ENCODE results near the gene SEMA3C. TPM values are rescaled to one million over a fixed set of nuclear protein-coding genes. Genes with fewer than 3 reads are reported as not detected.

The SEMA3C gene
- total RNA-seq, 2 donors from 2014 or later, result 3.0 to 3.4 TPM

DNA sequence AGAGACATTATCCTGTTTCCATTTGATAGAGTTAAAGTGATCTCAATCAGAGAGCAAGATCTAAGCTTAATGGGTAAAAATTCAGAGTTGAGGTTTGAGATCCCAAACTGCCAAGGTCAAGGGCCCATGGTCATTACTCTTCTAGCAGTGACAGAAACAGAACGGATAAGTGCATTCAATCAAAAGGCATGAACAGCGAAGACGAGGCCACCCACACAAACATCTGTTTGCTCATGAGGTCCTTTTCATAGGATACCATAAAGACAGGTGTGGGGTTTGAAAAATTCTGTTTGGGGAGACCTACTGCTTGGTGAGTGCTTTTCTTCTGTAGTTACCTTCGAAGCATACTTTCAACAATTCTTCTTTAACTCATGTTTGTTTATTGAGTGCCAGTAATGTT lies 58.3 kb downstream of the SEMA3C start:
- no peaks in the 10 kb centered on the region for H3K36me3 ChIP-seq (replicated peaks in 1 of 2; ENCODE audit: insufficient read depth in 1 of 2, low read depth in 2 of 2)
- H3K4me1 ChIP-seq, result no peaks in the 10 kb centered on the region
- TF ChIP-seq POLR2A (IDR thresholded peaks at IDR 0.05), result no peak
- TF ChIP-seq, protein P1, sequence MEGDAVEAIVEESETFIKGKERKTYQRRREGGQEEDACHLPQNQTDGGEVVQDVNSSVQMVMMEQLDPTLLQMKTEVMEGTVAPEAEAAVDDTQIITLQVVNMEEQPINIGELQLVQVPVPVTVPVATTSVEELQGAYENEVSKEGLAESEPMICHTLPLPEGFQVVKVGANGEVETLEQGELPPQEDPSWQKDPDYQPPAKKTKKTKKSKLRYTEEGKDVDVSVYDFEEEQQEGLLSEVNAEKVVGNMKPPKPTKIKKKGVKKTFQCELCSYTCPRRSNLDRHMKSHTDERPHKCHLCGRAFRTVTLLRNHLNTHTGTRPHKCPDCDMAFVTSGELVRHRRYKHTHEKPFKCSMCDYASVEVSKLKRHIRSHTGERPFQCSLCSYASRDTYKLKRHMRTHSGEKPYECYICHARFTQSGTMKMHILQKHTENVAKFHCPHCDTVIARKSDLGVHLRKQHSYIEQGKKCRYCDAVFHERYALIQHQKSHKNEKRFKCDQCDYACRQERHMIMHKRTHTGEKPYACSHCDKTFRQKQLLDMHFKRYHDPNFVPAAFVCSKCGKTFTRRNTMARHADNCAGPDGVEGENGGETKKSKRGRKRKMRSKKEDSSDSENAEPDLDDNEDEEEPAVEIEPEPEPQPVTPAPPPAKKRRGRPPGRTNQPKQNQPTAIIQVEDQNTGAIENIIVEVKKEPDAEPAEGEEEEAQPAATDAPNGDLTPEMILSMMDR (IDR thresholded peaks at IDR 0.05), result no peak
- no peak overlapping the region for H3K27ac ChIP-seq
- H3K4me3 ChIP-seq, result no peak overlapping the region
- WGBS, 2 donors, result 60 to 75% methylated on average over 4 of the region's 4 CpGs
- no peaks in the 10 kb centered on the region for H3K27me3 ChIP-seq
- no peak for DNase-seq
- no peak for ATAC-seq
- intact Hi-C loops (cut with DNase I), result no loop called here
- no peaks in the 10 kb centered on the region for H3K9me3 ChIP-seq

DNA sequence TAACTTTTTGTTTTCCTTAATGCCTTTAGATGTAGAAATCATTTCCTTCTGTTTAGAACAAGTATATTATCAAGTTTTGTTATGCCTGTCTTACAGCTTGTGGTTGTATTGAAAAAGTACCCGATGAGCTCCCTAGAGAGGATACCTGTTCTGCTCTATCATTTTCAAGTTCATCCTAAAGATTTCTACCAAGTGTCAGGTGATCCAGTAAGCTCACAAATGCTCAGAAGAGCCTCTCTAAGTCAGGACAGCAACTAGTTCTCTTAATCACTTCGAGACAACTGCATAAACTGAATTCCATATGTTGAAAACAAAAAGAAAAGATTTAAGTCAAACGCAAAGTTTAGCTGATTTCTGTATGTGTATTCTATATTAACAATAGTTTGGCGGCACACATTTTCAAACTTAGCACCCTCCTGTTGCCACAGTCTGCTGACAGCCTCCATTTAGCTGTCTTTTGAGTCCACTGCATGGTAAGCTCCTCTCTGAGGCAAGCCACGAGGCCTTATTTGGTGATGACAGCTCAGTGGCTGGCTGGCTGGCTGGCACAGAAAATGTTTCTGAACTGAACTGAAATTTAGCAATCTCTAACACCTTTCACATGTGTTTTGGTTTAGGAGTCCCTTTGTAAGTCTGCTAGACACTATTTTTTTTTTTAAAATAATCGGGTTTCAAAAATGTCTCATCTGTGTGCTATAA lies 59.4 kb downstream of the SEMA3C start:
- H3K27ac ChIP-seq, result no peak overlapping the region
- WGBS, 2 donors, result 88 to 90% methylated on average over 6 of the region's 6 CpGs
- ATAC-seq, result no peak
- TF ChIP-seq, protein P1 (IDR thresholded peaks at IDR 0.05), result no peak
- TF ChIP-seq POLR2A (IDR thresholded peaks at IDR 0.05), result no peak
- no peak overlapping the region for H3K4me3 ChIP-seq
- H3K4me1 ChIP-seq, result no peaks in the 10 kb centered on the region
- H3K36me3 ChIP-seq (replicated peaks in 1 of 2; ENCODE audit: insufficient read depth in 1 of 2, low read depth in 2 of 2), result no peaks in the 10 kb centered on the region
- no peaks in the 10 kb centered on the region for H3K9me3 ChIP-seq
- intact Hi-C loops (cut with DNase I), result no loop called here
- H3K27me3 ChIP-seq, result no peaks in the 10 kb centered on the region
- no peak for DNase-seq

DNA sequence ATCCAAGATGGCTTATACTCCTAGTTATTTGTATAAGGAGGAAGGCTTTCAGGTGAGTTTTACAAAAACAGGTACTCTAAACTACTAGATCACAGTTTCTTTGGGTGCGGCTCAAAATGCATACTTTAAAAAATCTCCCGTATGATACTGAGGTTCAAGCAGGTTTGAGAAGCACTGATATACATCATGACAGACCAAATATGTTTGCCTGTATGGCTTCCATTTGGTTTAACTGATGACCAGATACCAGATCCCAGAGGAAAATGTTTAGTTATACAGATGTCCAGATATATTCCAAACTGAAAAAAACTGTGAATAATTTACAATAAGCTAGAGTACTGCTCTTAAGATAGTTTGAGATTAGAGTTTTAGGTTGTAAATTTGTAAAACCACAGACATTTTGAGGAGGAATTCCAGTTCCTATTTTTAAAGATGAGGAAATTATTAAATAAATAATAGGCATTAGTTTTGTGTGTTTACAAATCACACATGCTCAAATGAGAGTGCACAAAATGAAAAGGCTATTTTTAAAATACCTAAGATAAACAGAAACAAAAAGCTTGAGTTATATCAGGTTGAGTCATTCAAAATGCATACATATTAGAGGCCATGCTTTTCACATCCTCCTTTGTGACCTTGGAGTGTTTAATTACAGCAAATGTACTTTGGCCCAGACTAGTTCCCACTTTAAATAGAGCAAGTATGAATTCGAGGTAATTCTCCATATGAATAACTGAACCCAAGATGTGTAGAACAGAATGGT lies 60.5 kb downstream of the SEMA3C start:
- Histone ChIP-seq H3K9me3 (no peaks in the 10 kb centered on the region), H3K4me1 (no peaks in the 10 kb centered on the region), H3K36me3 (replicated peaks in 1 of 2; ENCODE audit: insufficient read depth in 1 of 2, low read depth in 2 of 2) (no peaks in the 10 kb centered on the region), H3K27me3 (no peaks in the 10 kb centered on the region), H3K27ac (no peak overlapping the region), H3K4me3 (no peak overlapping the region)
- no peak for TF ChIP-seq POLR2A (IDR thresholded peaks at IDR 0.05)
- TF ChIP-seq, protein P1 (IDR thresholded peaks at IDR 0.05), result no peak
- DNase-seq (no peak), ATAC-seq (no peak)
- intact Hi-C loops (cut with DNase I), result no loop called here
- 45 to 50% methylated on average over 3 of the region's 3 CpGs for WGBS, 2 donors

DNA sequence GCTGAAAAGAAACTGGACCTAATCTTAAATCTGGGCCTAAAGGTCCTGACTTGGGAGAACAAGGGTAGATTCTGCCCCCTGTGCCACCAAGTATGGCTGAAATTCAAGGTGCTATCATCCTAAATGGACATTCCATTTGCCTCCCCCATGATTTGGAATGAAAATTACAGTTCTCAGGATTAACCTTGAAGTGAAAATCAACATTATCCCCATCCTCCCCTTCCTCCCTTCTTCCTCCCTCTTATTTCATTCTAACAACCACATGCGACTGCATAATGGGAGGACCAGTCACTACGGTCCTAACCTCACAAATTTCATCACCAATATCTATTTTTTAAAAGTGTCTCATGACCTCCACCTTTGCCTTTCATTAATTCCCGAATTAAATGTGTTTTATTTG lies 62.1 kb downstream of the SEMA3C start:
- Histone ChIP-seq H3K27me3 (no peaks in the 10 kb centered on the region), H3K27ac (no peak overlapping the region), H3K4me1 (no peaks in the 10 kb centered on the region), H3K36me3 (replicated peaks in 1 of 2; ENCODE audit: insufficient read depth in 1 of 2, low read depth in 2 of 2) (no peaks in the 10 kb centered on the region), H3K9me3 (no peaks in the 10 kb centered on the region), H3K4me3 (no peak overlapping the region)
- WGBS, 2 donors, result 78 to 81% methylated on average over 3 of the region's 3 CpGs
- ATAC-seq, result no peak
- intact Hi-C loops (cut with DNase I), result no loop called here
- TF ChIP-seq, protein P1 (IDR thresholded peaks at IDR 0.05), result no peak
- TF ChIP-seq POLR2A (IDR thresholded peaks at IDR 0.05), result no peak
- no peak for DNase-seq
